ENCODE results near the gene NAAA.
"Not testable (repeated sequence)": the region's sequence is repeated elsewhere in the genome, so short reads cannot be mapped to it uniquely, and the experiment has no call there.

Gene NAAA

DNA sequence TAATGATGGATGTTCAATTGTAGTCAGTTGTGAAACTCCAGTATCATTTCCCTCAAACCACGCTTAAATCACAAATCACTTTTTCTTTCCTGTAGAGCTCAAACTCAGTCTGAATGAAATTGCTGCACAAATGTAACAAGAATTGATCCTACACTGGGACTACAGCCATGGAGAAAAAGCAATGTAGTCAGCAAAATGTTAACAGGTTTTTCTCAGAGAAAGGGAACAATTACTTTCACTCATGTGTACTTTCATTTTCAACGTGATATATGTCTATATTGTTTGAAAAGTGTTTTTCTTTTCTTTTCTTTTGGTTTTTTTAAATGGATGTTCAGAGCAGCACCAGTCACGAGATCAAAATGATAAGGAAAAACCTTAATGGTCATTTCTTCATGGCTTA is 27.3 kb upstream of the NAAA start:
- TF ChIP-seq, protein P1, sequence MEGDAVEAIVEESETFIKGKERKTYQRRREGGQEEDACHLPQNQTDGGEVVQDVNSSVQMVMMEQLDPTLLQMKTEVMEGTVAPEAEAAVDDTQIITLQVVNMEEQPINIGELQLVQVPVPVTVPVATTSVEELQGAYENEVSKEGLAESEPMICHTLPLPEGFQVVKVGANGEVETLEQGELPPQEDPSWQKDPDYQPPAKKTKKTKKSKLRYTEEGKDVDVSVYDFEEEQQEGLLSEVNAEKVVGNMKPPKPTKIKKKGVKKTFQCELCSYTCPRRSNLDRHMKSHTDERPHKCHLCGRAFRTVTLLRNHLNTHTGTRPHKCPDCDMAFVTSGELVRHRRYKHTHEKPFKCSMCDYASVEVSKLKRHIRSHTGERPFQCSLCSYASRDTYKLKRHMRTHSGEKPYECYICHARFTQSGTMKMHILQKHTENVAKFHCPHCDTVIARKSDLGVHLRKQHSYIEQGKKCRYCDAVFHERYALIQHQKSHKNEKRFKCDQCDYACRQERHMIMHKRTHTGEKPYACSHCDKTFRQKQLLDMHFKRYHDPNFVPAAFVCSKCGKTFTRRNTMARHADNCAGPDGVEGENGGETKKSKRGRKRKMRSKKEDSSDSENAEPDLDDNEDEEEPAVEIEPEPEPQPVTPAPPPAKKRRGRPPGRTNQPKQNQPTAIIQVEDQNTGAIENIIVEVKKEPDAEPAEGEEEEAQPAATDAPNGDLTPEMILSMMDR (IDR thresholded peaks at IDR 0.05; ENCODE audit: borderline replicate concordance, control extremely low read depth, extremely low read depth, insufficient read depth, missing control alignments): no peak
- DNase-seq (ENCODE audit: low spot score): no peak
- in situ Hi-C loops (cut with MboI; ENCODE audit: low sequenced_read_pairs, unreplicated experiment): no loop called here

DNA sequence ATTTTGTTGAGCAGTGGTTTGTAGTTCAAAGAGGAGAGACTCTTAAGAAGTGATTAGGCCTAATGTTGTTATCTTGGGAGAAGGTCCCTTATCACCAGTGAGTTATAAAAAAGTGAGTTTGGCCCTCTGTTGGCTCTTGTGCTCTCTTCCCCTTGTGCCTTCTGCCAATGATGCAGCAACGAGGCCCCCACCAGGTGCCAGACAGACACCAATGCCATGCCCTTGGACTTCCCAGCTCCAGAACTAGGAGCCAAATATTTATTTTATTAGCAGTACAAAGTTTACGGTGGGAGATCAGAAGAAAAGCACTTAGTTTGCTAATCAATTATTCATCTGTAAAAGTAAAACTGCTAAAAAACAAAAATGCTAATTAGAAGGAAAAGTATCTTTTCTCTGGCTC is 22.7 kb upstream of the NAAA start:
- in situ Hi-C loops (cut with MboI; ENCODE audit: low sequenced_read_pairs, unreplicated experiment): no loop called here
- TF ChIP-seq, protein P1 (IDR thresholded peaks at IDR 0.05; ENCODE audit: borderline replicate concordance, control extremely low read depth, extremely low read depth, insufficient read depth, missing control alignments): no peak
- no peak for DNase-seq (ENCODE audit: low spot score)

DNA sequence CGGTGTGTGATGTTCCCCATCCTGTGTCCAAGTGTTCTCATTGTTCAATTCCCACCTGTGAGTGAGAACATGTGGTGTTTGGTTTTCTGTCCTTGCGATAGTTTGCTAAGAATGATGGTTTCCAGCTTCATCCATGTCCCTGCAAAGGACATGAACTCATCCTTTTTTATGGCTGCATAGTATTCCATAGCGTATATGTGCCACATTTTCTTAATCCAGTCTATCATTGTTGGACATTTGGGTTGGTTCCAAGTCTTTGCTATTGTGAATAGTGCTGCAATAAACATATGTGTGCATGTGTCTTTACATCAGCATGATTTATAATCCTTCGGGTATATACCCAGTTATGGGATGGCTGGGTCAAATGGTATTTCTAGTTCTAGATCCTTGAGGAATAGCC is 21.3 kb upstream of the NAAA start:
- DNase-seq (ENCODE audit: low spot score); in situ Hi-C loops (cut with MboI; ENCODE audit: low sequenced_read_pairs, unreplicated experiment): not testable (repeated sequence)

DNA sequence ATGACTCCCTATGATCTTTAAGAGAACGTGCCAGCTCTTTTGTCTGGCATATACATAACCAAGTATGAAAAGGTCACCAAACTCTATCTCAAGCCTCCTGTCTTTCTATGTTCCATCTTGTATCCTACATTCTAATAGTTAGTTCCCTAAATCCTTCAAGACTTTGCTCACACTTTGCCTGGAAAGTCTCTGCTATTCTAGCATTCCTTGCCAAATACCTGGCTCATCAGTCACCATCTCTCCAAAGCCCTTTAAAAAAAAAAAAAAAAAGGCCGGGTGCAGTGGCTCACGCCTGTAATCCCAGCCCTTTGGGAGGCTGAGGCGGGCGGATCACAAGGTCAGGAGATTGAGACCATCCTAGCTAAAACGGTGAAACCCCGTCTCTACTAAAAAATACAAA is 17.7 kb upstream of the NAAA start:
- DNase-seq (ENCODE audit: low spot score); in situ Hi-C loops (cut with MboI; ENCODE audit: low sequenced_read_pairs, unreplicated experiment): not testable (repeated sequence)

DNA sequence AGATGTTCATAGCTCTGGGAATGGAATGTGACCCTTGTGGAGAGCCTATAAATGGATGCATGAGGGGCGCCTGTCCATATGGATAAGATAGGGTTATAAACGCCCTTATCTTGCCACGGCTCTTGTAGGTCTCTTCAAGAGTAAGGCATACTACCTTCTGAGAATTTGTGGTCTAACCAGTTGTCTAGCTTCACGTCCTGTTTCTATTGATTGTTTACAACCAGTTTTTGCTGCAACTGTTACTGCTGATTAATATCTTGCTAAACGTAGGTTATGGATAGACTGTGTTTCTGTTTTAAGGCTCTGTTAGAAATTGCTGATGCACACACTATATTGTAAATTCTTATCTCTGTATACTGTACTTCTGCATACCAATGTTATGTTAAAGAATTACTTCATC is 14.0 kb upstream of the NAAA start:
- in situ Hi-C loops (cut with MboI; ENCODE audit: low sequenced_read_pairs, unreplicated experiment); DNase-seq (ENCODE audit: low spot score): not testable (repeated sequence)

DNA sequence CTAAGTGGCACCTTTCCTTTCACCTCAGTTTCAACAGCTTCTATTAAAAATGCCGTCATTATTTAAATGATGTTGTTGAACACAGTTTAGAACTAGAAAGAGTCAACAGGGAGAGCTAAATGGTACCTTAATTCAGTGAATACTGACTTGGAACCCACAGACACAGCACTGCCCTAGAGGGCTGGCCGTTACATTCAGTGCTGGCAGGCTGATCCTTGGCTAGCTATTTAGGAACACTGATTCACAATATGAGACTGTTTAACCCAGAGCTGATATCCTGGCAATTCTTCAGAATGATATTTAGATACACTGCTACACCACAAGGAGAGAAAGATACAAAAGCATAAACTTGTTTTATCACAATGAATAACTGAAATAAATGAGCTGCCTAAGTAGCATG is 12.7 kb upstream of the NAAA start:
- in situ Hi-C loops (cut with MboI; ENCODE audit: low sequenced_read_pairs, unreplicated experiment): no loop called here
- DNase-seq (ENCODE audit: low spot score): no peak

DNA sequence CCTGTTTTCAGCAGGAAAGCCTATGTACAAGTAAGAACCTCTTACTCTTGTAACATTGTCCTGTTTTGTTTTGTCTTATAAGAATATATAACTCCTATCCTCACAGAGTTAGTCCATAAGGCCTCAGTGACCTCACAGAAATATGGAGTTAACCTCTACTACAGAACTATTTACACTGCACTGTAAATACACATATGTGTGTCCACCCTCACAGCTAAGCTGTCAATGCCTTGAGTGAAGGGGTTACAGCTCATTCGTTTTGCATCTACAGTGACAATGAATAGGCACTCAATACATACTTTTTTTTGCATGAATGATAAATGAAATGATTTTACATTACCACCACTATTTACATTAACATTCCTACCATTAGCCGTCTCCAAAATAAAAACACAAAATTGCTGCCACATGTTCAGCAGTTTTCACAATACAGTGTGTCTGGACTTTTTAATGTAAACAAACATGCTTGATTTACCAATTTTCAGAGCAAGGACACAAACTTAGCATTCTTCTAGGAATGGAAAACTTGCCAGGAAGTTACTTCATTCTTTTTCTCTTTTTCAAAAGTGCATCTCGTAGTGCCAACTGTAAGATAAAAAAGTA is 9.5 kb upstream of the NAAA start:
- in situ Hi-C loops (cut with MboI; ENCODE audit: low sequenced_read_pairs, unreplicated experiment): no loop called here
- TF ChIP-seq, protein P1 (IDR thresholded peaks at IDR 0.05; ENCODE audit: borderline replicate concordance, control extremely low read depth, extremely low read depth, insufficient read depth, missing control alignments): no peak
- DNase-seq (ENCODE audit: low spot score): no peak

More for the DNA sequence above, 12.7 kb upstream of the NAAA start:
- TF ChIP-seq, protein P1 (IDR thresholded peaks at IDR 0.05; ENCODE audit: borderline replicate concordance, control extremely low read depth, extremely low read depth, insufficient read depth, missing control alignments): no peak

DNA sequence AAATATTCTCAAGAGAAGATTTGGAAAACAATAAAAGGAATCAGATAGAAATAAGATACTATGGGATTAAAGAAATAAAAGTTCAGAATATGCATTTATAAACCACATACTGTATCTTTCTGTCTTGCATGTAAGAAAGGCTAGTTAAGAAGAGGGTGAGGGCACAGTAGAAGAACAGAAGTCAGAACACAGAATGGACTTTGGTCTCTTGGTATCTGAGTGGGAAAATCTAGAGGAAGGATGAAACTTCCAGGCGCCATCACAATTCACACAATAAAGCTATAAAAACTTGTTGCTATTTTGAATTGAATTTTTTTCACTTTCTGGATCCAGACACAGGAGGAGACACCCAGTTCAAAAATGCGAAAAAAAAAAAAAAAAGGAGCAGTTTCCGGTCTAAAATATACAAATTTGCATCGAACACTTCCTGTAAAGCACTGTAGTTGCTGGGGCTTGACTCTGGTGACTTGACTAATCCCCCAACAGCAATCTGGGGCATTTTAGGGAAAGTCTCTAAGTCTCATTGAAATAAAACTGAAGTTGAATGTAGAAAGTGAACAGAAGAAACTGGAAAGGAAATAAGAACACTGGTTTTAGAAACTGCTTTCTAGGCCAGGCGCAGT is 8.1 kb upstream of the NAAA start:
- in situ Hi-C loops (cut with MboI; ENCODE audit: low sequenced_read_pairs, unreplicated experiment): no loop called here
- TF ChIP-seq, protein P1 (IDR thresholded peaks at IDR 0.05; ENCODE audit: borderline replicate concordance, control extremely low read depth, extremely low read depth, insufficient read depth, missing control alignments): no peak
- DNase-seq (ENCODE audit: low spot score): peak; percentile 32
